Prostate gland (tissue), 2 donors: ENCODE measurements around the gene FBXO48. TPM values are rescaled to one million over a fixed set of nuclear protein-coding genes. Genes with fewer than 3 reads are reported as not detected.

ENCODE experiments used
- DNase-seq: peaks from one replicate; pipeline ENCODE4 v3.0.0-alpha.2; 2019; ENCODE audit warnings: low spot score
- H3K27ac ChIP-seq, 2 donors: fragments of 200-600 bp; sonication (generic); 2 replicates each; pipeline ENCODE4 v1.5.1; 2017 to 2019
- H3K27me3 ChIP-seq: fragments of 200-600 bp; sonication (generic); replicated peaks from 2 replicates; pipeline ENCODE4 v1.5.1; 2019; ENCODE audit not compliant: insufficient read depth
- H3K36me3 ChIP-seq, 2 donors: fragments of 200-600 bp; sonication (generic); 1 replicate in 1 of 2; 2 replicates in 1 of 2; pipeline versions ENCODE4 v1.5.1 to v1.8.1; 2017 to 2019
- H3K4me1 ChIP-seq: fragments of 200-600 bp; sonication (generic); replicated peaks from 2 replicates; pipeline ENCODE4 v1.5.1; 2019
- H3K4me3 ChIP-seq, 2 donors: fragments of 200-600 bp; sonication (generic); 2 replicates each; pipeline ENCODE4 v1.5.1; 2017 to 2019
- H3K9me3 ChIP-seq: fragments of 200-600 bp; sonication (generic); 2 replicates; pipeline ENCODE4 v1.5.1; 2017
- POLR2A ChIP-seq: fragments of 450-650 bp; IDR thresholded peaks from one replicate; pipeline ENCODE4 v1.6.1; 2016; ENCODE audit warnings: antibody characterized with exemption, mild to moderate bottlenecking
- POLR2AphosphoS5 ChIP-seq: sonication (generic); formaldehyde crosslinking; IDR thresholded peaks from one replicate; pipeline ENCODE4 v1.6.1; 2017; ENCODE audit warnings: antibody characterized with exemption
- WGBS: methylation state at CpG from one replicate; pipeline ENCODE4 v1.1.5; 2018; 5-methylcytosine and 5-hydroxymethylcytosine counted together
- intact Hi-C: fragments of 100-400 bp; cut with DNase I; formaldehyde crosslinking; loops from one replicate; pipeline ENCODE4 v1.14.2; 2022
- total RNA-seq, 2 donors: library from RNA; depleted of rRNA; stranded (reverse); fragments of >200 nt; gene quantifications; one replicate each; pipeline ENCODE4 v1.1.0, GENCODE V29; 2016
- TF ChIP-seq, protein P1 (sequence below), 4 experiments: fragments of 200-600 bp in 2 of 4; fragments of 450-650 bp in 2 of 4; sonication (generic) in 2 of 4; IDR thresholded peaks; 1 replicate in 3 of 4; 2 replicates in 1 of 4; pipeline ENCODE4 v1.5.1; 2016 to 2019; ENCODE audit warnings: antibody characterized with exemption in 4 of 4, mild to moderate bottlenecking in 2 of 4, moderate library complexity in 2 of 4

The FBXO48 gene
- total RNA-seq, 2 donors from 2014 or later: 0.77 to 0.85 TPM

GRCh38 chr2:68454719-68455118 lies 12.4 kb downstream of the FBXO48 start:
- no peak for DNase-seq
- Histone ChIP-seq H3K27ac (no peak overlapping the region), H3K4me1 (no peaks in the 10 kb centered on the region), H3K27me3 (no peaks in the 10 kb centered on the region), H3K4me3 (no peak overlapping the region), H3K36me3 (no peaks in the 10 kb centered on the region), H3K9me3 (no peaks in the 10 kb centered on the region)
- WGBS: 62% methylated on average over 3 of the region's 3 CpGs
- TF ChIP-seq POLR2A (no peak), POLR2AphosphoS5 (no peak)
- TF ChIP-seq, protein P1, sequence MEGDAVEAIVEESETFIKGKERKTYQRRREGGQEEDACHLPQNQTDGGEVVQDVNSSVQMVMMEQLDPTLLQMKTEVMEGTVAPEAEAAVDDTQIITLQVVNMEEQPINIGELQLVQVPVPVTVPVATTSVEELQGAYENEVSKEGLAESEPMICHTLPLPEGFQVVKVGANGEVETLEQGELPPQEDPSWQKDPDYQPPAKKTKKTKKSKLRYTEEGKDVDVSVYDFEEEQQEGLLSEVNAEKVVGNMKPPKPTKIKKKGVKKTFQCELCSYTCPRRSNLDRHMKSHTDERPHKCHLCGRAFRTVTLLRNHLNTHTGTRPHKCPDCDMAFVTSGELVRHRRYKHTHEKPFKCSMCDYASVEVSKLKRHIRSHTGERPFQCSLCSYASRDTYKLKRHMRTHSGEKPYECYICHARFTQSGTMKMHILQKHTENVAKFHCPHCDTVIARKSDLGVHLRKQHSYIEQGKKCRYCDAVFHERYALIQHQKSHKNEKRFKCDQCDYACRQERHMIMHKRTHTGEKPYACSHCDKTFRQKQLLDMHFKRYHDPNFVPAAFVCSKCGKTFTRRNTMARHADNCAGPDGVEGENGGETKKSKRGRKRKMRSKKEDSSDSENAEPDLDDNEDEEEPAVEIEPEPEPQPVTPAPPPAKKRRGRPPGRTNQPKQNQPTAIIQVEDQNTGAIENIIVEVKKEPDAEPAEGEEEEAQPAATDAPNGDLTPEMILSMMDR (IDR thresholded peaks at IDR 0.05): no peak
- intact Hi-C loops: no loop called here

- H3K27ac ChIP-seq: no peak overlapping the region
- intact Hi-C loops: no loop called here
- WGBS: 91% methylated on average over 2 of the region's 2 CpGs
- H3K27me3 ChIP-seq: no peaks in the 10 kb centered on the region
- H3K9me3 ChIP-seq: no peaks in the 10 kb centered on the region
- no peak for DNase-seq
- H3K4me1 ChIP-seq: no peaks in the 10 kb centered on the region
- TF ChIP-seq POLR2AphosphoS5: no peak
- no peak for TF ChIP-seq POLR2A
- TF ChIP-seq, protein P1 (IDR thresholded peaks at IDR 0.05): no peak
- H3K36me3 ChIP-seq: no peaks in the 10 kb centered on the region
- H3K4me3 ChIP-seq: no peak overlapping the region
Observed at GRCh38 chr2:68453761-68454360, 13.2 kb downstream of the FBXO48 start.

DNA sequence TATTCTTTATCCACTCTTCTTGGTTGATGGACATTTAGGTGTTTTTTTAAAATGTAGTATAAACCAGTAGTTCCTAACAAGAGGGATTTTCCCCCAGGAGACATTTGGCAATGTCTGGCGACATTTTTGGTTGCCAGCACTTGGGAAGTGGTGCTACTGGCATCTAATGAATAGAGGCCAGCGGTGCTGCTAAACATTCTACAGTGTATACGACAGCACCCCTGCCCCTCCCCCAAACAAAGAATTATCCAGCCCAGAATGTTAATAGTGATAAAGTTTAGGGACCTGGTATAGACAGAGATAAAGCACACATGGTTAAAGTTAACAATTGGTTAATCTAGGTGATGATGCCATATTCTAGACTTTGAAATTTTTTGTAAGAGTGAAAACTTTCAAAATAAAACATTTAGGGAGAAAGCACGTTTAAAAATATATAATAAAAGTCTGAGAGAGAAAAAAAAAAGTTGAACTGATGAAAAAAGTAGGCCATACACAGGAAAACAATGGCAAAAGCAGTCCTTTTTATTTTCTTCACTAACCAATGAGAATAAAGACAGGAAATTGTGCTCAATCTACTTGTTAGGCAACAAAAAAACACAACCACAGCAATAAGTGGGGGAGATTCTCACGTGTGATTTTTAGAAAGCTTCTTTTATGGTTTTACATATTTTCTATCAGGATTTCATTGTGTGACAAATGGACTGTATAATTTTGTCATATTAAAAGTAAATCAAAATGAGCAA lies 14.8 kb downstream of the FBXO48 start:
- DNase-seq: no peak
- Histone ChIP-seq H3K4me1 (no peaks in the 10 kb centered on the region), H3K27me3 (no peaks in the 10 kb centered on the region), H3K9me3 (no peaks in the 10 kb centered on the region), H3K27ac (no peak overlapping the region), H3K36me3 (no peaks in the 10 kb centered on the region), H3K4me3 (no peak overlapping the region)
- 71% methylated on average over 5 of the region's 5 CpGs for WGBS
- TF ChIP-seq, protein P1 (IDR thresholded peaks at IDR 0.05): no peak
- TF ChIP-seq POLR2A (no peak), POLR2AphosphoS5 (no peak)
- intact Hi-C loops: no loop called here

GRCh38 chr2:68448671-68449653 lies 18.1 kb downstream of the FBXO48 start:
- Histone ChIP-seq H3K4me3 (no peak overlapping the region), H3K9me3 (no peaks in the 10 kb centered on the region), H3K36me3 (no peaks in the 10 kb centered on the region), H3K27me3 (no peaks in the 10 kb centered on the region), H3K27ac (no peak overlapping the region), H3K4me1 (no peaks in the 10 kb centered on the region)
- TF ChIP-seq POLR2A (no peak), POLR2AphosphoS5 (no peak)
- TF ChIP-seq, protein P1 (IDR thresholded peaks at IDR 0.05): no peak
- no peak for DNase-seq
- intact Hi-C loops: loop anchor here (10.0 kb wide), 1 partner anchor 164 kb away; no protein-coding TSS in a partner anchor
- WGBS: 92% methylated on average over 24 of the region's 24 CpGs
